Common myeloid progenitor, CD34-positive (primary cell): ENCODE measurements around the gene TPST1.

Experiments used
- CTCF ChIA-PET: fragments of 350-600 bp; sonication (Branson Sonifier 250); formaldehyde crosslinking; loops from one replicate; lab custom pipeline; 2021; ENCODE audit warnings: antibody characterized with exemption; lab: Charles Lee
- POLR2A ChIA-PET: fragments of 350-600 bp; sonication (Branson Sonifier 250); formaldehyde crosslinking; loops from one replicate; lab custom pipeline; 2021; ENCODE audit warnings: antibody characterized with exemption; lab: Charles Lee
- DNase-seq, 3 donors: peaks; one replicate each; pipeline versions ENCODE4 v3.0.0 to v3.0.0-alpha.2; 2013
- H3K27ac ChIP-seq, 2 experiments: 1 replicate in 1 of 2; 2 replicates in 1 of 2; pipeline ENCODE4 v1.7.0; 2013; ENCODE audit warnings: inconsistent platforms in 2 of 2, low read length in 2 of 2, mild to moderate bottlenecking in 2 of 2, low read depth in 1 of 2, moderate library complexity in 1 of 2; ENCODE audit not compliant: severe bottlenecking in 2 of 2, insufficient read depth in 1 of 2, poor library complexity in 1 of 2
- H3K27me3 ChIP-seq, 5 experiments: replicated peaks in 2 of 5; 1 replicate in 3 of 5; 2 replicates in 2 of 5; pipeline versions ENCODE4 v1.6.1 to v1.7.0; 2013; ENCODE audit warnings: low read length in 4 of 5, mild to moderate bottlenecking in 2 of 5, moderate library complexity in 2 of 5, inconsistent platforms in 1 of 5; ENCODE audit not compliant: insufficient read depth in 5 of 5, control insufficient read depth in 4 of 5
- H3K36me3 ChIP-seq, 4 experiments: 1 replicate in 2 of 4; 2 replicates in 2 of 4; pipeline versions ENCODE4 v1.6.1 to v1.7.0; 2013; ENCODE audit warnings: low read length in 3 of 4, control low read depth in 1 of 4, mild to moderate bottlenecking in 1 of 4; ENCODE audit not compliant: control insufficient read depth in 4 of 4, insufficient read depth in 4 of 4
- H3K4me1 ChIP-seq, 4 experiments: 1 replicate in 3 of 4; 2 replicates in 1 of 4; pipeline versions ENCODE4 v1.6.1 to v1.7.1; 2013; ENCODE audit warnings: low read length in 3 of 4, mild to moderate bottlenecking in 3 of 4, control low read depth in 1 of 4, inconsistent platforms in 1 of 4, moderate library complexity in 1 of 4; ENCODE audit not compliant: control insufficient read depth in 4 of 4, insufficient read depth in 4 of 4; ENCODE audit errors: control extremely low read depth in 1 of 4
- H3K4me3 ChIP-seq, 7 experiments: 1 replicate in 4 of 7; 2 replicates in 3 of 7; pipeline versions ENCODE4 v1.5.1 to v1.7.0; 2013; ENCODE audit warnings: mild to moderate bottlenecking in 7 of 7, low read length in 6 of 7, moderate library complexity in 6 of 7, inconsistent platforms in 2 of 7, low read depth in 2 of 7, control low read depth in 1 of 7; ENCODE audit not compliant: insufficient read depth in 4 of 7, control insufficient read depth in 1 of 7; ENCODE audit errors: extremely low read depth in 1 of 7
- H3K9me3 ChIP-seq, 5 experiments: 1 replicate in 4 of 5; 2 replicates in 1 of 5; pipeline versions ENCODE4 v1.6.1 to v1.7.1; 2013; ENCODE audit warnings: low read length in 4 of 5, mild to moderate bottlenecking in 2 of 5, inconsistent platforms in 1 of 5, low read depth in 1 of 5, moderate library complexity in 1 of 5; ENCODE audit not compliant: control insufficient read depth in 4 of 5, insufficient read depth in 2 of 5; ENCODE audit errors: control extremely low read depth in 1 of 5
- WGBS: methylation state at CpG from one replicate; pipeline ENCODE4 v1.1.5; 2013; ENCODE audit not compliant: insufficient coverage; 5-methylcytosine and 5-hydroxymethylcytosine counted together

Gene TPST1

GRCh38 chr7:66233638-66234037 lies 28.5 kb downstream of the TPST1 start:
- H3K4me3 ChIP-seq: no peak overlapping the region
- POLR2A ChIA-PET: no interaction called here
- WGBS: 98% methylated on average over 5 of the region's 5 CpGs

GRCh38 chr7:66236713-66237303 lies 31.7 kb downstream of the TPST1 start:
- WGBS: 100% methylated on average over 2 of the region's 2 CpGs
- POLR2A ChIA-PET: no interaction called here

More at GRCh38 chr7:66233638-66234037, 28.5 kb downstream of the TPST1 start:
- CTCF ChIA-PET: no interaction called here
- H3K9me3 ChIP-seq: peaks cover 0 to 5% (median 0%) of the 10 kb centered on the region in 5 experiments
- H3K4me1 ChIP-seq: no peaks in the 10 kb centered on the region
- no peaks in the 10 kb centered on the region for H3K36me3 ChIP-seq
- H3K27ac ChIP-seq: no peak overlapping the region
- H3K27me3 ChIP-seq: no peaks in the 10 kb centered on the region
- DNase-seq: no peak

GRCh38 chr7:66237906-66238772 lies 33.0 kb downstream of the TPST1 start:
- no peaks in the 10 kb centered on the region for H3K9me3 ChIP-seq
- no peaks in the 10 kb centered on the region for H3K36me3 ChIP-seq
- POLR2A ChIA-PET: no interaction called here
- H3K4me1 ChIP-seq: no peaks in the 10 kb centered on the region
- CTCF ChIA-PET: interaction anchor here (0.6 kb wide), 1 partner anchor 27 kb away, joined by 3 read pairs; no protein-coding TSS in a partner anchor
- 100% methylated on average over 5 of the region's 6 CpGs for WGBS
- no peak overlapping the region for H3K4me3 ChIP-seq
- DNase-seq: no peak
- no peak overlapping the region for H3K27ac ChIP-seq
- no peaks in the 10 kb centered on the region for H3K27me3 ChIP-seq

More at GRCh38 chr7:66236713-66237303, 31.7 kb downstream of the TPST1 start:
- peaks cover 0 to 3% (median 0%) of the 10 kb centered on the region in 5 experiments for H3K9me3 ChIP-seq
- no peak for DNase-seq
- CTCF ChIA-PET: no interaction called here
- no peak overlapping the region for H3K4me3 ChIP-seq
- no peaks in the 10 kb centered on the region for H3K4me1 ChIP-seq
- no peaks in the 10 kb centered on the region for H3K27me3 ChIP-seq
- H3K36me3 ChIP-seq: no peaks in the 10 kb centered on the region
- H3K27ac ChIP-seq: no peak overlapping the region

GRCh38 chr7:66238773-66239466 lies 33.8 kb downstream of the TPST1 start:
- Histone ChIP-seq H3K4me1 (no peaks in the 10 kb centered on the region), H3K27ac (no peak overlapping the region), H3K36me3 (no peaks in the 10 kb centered on the region), H3K27me3 (no peaks in the 10 kb centered on the region), H3K9me3 (no peaks in the 10 kb centered on the region), H3K4me3 (no peak overlapping the region)
- CTCF ChIA-PET: no interaction called here
- no peak for DNase-seq
- POLR2A ChIA-PET: no interaction called here
- WGBS: 100% methylated on average over 1 of the region's 5 CpGs

- H3K4me1 ChIP-seq: no peaks in the 10 kb centered on the region
- POLR2A ChIA-PET: no interaction called here
- no peak overlapping the region for H3K27ac ChIP-seq
- H3K9me3 ChIP-seq: no peaks in the 10 kb centered on the region
- no peak overlapping the region for H3K4me3 ChIP-seq
- WGBS: no CpG with 5 or more reads among the region's 1 CpG
- no peaks in the 10 kb centered on the region for H3K36me3 ChIP-seq
- CTCF ChIA-PET: interaction anchor here (0.6 kb wide), 1 partner anchor 435 kb away, joined by 3 read pairs; no protein-coding TSS in a partner anchor
- no peaks in the 10 kb centered on the region for H3K27me3 ChIP-seq
- no peak for DNase-seq
These were observed 34.3 kb downstream of the TPST1 start for GRCh38 chr7:66239467-66239856.

- Histone ChIP-seq H3K9me3 (no peaks in the 10 kb centered on the region), H3K27ac (no peak overlapping the region), H3K36me3 (peaks cover 0 to 6% (median 0%) of the 10 kb centered on the region in 4 experiments), H3K4me1 (no peaks in the 10 kb centered on the region), H3K4me3 (no peak overlapping the region), H3K27me3 (no peaks in the 10 kb centered on the region)
- ChIA-PET POLR2A (no interaction called here), CTCF (no interaction called here)
- 100% methylated on average over 2 of the region's 2 CpGs for WGBS
- no peak for DNase-seq
These were observed 39.9 kb downstream of the TPST1 start for GRCh38 chr7:66245008-66245407.
